MCF 10A (cell line): ENCODE results near the gene SPOCK1. TPM values are rescaled to one million over a fixed set of nuclear protein-coding genes. Genes with fewer than 3 reads are reported as not detected.

Source experiments
- BruUV-seq: library from RNA; stranded (reverse); fragments of 400-500 nt; replicated peaks from 2 replicates; lab custom pipeline; 2021; lab: Mats Ljungman, UMichigan
- CTCF ChIA-PET: fragments of 300-600 bp; sonication (Branson Sonifier 250); formaldehyde crosslinking; extraction: SDS; loops from one replicate; lab custom pipeline; 2021; ENCODE audit warnings: antibody characterized with exemption, inconsistent platforms; lab: Yijun Ruan, JAX
- POLR2A ChIA-PET: fragments of 300-600, 350-650 bp; sonication (Branson Sonifier 250); formaldehyde crosslinking; extraction: SDS; loops from one replicate; lab custom pipeline; 2020; ENCODE audit warnings: antibody characterized with exemption, inconsistent platforms; lab: Yijun Ruan, JAX
- DNase-seq: peaks from one replicate; pipeline ENCODE4 v3.0.0-alpha.2; 2018; ENCODE audit not compliant: unreplicated experiment
- H3K27ac Mint-ChIP-seq: one replicate; pipeline ENCODE4 v1.8.0; 2022; ENCODE audit warnings: mild to moderate bottlenecking, low read depth, mixed read lengths; ENCODE audit not compliant: unreplicated experiment
- H3K27me3 Mint-ChIP-seq: one replicate; pipeline ENCODE4 v1.8.0; 2022; ENCODE audit warnings: mixed read lengths; ENCODE audit not compliant: insufficient read depth, unreplicated experiment
- H3K36me3 Mint-ChIP-seq: one replicate; pipeline ENCODE4 v1.8.0; 2022; ENCODE audit warnings: mild to moderate bottlenecking, moderate library complexity, mixed read lengths; ENCODE audit not compliant: insufficient read depth, unreplicated experiment
- H3K4me1 Mint-ChIP-seq: one replicate; pipeline ENCODE4 v1.8.0; 2022; ENCODE audit warnings: mixed read lengths; ENCODE audit not compliant: insufficient read depth, unreplicated experiment
- H3K4me3 Mint-ChIP-seq: one replicate; pipeline ENCODE4 v1.8.0; 2022; ENCODE audit warnings: mild to moderate bottlenecking, moderate library complexity, mixed read lengths; ENCODE audit not compliant: unreplicated experiment
- H3K9me3 Mint-ChIP-seq: one replicate; pipeline ENCODE4 v1.8.0; 2022; ENCODE audit warnings: mixed read lengths; ENCODE audit not compliant: unreplicated experiment
- intact Hi-C: fragments of 100-400 bp; cut with micrococcal nuclease; formaldehyde crosslinking; loops from 2 replicates; pipeline ENCODE4 v1.14.1; 2022
- total RNA-seq: library from RNA; stranded (reverse); gene quantifications from 2 replicates; pipeline ENCODE4 v1.2.3, GENCODE V29; 2022
- TF ChIP-seq, protein P1 (sequence below): fragments of 200-600 bp; IDR thresholded peaks from one replicate; pipeline ENCODE4 v1.8.0; 2022; ENCODE audit warnings: antibody characterized with exemption, mild to moderate bottlenecking; ENCODE audit not compliant: unreplicated experiment

Gene SPOCK1
- total RNA-seq, 1 experiment from 2014 or later: 34.3 TPM

DNA sequence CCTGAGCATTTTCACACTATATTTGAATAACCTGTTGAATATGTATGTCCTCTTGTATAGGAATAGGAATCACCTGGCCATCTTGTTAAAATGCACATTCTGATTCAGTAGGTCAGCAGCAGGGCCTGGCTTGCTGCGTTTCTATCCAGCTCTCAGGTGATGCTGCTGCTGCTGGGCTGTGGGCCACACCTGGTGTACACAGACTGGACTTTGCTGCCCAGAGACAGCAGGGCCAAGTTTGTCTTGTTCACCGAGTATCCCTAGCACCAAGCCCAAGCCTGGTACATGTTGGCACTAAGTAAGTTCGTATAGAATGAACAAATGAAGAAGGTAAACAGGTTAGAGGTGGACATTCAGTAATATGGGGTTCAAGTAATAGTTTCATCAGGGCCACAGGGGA lies 151.3 kb downstream of the SPOCK1 start:
- H3K27ac Mint-ChIP-seq: no peak overlapping the region
- POLR2A ChIA-PET: no interaction called here
- H3K9me3 Mint-ChIP-seq: no peaks in the 10 kb centered on the region
- H3K36me3 Mint-ChIP-seq: no peaks in the 10 kb centered on the region
- no peak for DNase-seq
- BruUV-seq: no TSS peak
- no peaks in the 10 kb centered on the region for H3K27me3 Mint-ChIP-seq
- CTCF ChIA-PET: interaction anchor here (0.6 to 10.3 kb wide), 5 partner anchors 17 to 1133 kb away, joined by 3 to 105 read pairs (median 3); no protein-coding TSS in a partner anchor
- no peak overlapping the region for H3K4me3 Mint-ChIP-seq
- H3K4me1 Mint-ChIP-seq: peaks cover 1% of the 10 kb centered on the region
- TF ChIP-seq, protein P1, sequence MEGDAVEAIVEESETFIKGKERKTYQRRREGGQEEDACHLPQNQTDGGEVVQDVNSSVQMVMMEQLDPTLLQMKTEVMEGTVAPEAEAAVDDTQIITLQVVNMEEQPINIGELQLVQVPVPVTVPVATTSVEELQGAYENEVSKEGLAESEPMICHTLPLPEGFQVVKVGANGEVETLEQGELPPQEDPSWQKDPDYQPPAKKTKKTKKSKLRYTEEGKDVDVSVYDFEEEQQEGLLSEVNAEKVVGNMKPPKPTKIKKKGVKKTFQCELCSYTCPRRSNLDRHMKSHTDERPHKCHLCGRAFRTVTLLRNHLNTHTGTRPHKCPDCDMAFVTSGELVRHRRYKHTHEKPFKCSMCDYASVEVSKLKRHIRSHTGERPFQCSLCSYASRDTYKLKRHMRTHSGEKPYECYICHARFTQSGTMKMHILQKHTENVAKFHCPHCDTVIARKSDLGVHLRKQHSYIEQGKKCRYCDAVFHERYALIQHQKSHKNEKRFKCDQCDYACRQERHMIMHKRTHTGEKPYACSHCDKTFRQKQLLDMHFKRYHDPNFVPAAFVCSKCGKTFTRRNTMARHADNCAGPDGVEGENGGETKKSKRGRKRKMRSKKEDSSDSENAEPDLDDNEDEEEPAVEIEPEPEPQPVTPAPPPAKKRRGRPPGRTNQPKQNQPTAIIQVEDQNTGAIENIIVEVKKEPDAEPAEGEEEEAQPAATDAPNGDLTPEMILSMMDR: no peak
- intact Hi-C loops: no loop called here

- Mint-ChIP-seq H3K27ac (no peak overlapping the region), H3K4me1 (peaks cover 8% of the 10 kb centered on the region), H3K36me3 (no peaks in the 10 kb centered on the region), H3K27me3 (no peaks in the 10 kb centered on the region), H3K4me3 (no peak overlapping the region), H3K9me3 (no peaks in the 10 kb centered on the region)
- CTCF ChIA-PET: interaction anchor here (0.6 to 10.3 kb wide), 11 partner anchors 9 to 544 kb away, joined by 3 to 105 read pairs (median 5); partner anchors contain the start of gene SPOCK1
- no TSS peak for BruUV-seq
- intact Hi-C loops: no loop called here
- TF ChIP-seq, protein P1: no peak
- POLR2A ChIA-PET: interaction anchor here (0.7 kb wide), 1 partner anchor 1465 kb away, joined by 3 read pairs; no protein-coding TSS in a partner anchor
- DNase-seq: no peak
Observed at GRCh38 chr5:137346281-137346680, 152.8 kb downstream of the SPOCK1 start.

GRCh38 chr5:137345396-137345795 lies 153.7 kb downstream of the SPOCK1 start:
- Mint-ChIP-seq H3K9me3 (no peaks in the 10 kb centered on the region), H3K4me1 (peaks cover 8% of the 10 kb centered on the region)
- no peak for DNase-seq

DNA sequence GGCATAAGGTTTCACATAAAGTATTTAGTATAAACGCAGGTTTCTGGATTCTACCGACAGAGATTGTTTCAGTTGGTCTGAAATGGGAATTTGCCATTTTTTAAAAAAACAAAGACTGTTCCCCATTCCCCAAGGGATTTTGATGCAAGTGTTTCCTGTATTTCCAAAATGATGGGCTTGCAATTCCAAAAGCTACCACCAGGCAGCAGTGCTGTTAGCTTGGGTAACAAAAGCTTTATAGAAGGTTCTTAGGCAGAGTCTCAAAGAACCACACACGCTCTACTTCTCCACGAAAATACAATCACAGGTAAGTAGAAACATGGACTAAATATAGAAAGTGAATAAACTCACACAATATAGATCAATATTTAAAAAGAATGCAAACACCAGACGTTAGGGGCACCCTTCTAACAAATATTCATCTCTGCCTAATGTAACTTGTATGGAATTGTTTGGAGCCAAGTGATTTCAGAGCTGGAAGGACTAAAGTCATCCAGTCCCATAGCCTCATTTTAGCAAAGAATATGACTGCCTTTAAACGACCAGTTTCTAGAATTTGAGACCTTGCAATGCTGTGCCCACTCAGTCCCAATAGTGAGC lies 154.3 kb downstream of the SPOCK1 start:
- BruUV-seq: no TSS peak
- CTCF ChIA-PET: interaction anchor here (0.6 to 10.3 kb wide), 39 partner anchors 8 to 1811 kb away, joined by 3 to 105 read pairs (median 3); partner anchors contain the start of gene SPOCK1
- H3K36me3 Mint-ChIP-seq: no peaks in the 10 kb centered on the region
- TF ChIP-seq, protein P1: peak; percentile 94
- POLR2A ChIA-PET: interaction anchor here (0.8 kb wide), 1 partner anchor 154 kb away, joined by 5 read pairs; the partner anchor contains the start of gene SPOCK1
- no peak overlapping the region for H3K4me3 Mint-ChIP-seq
- intact Hi-C loops: loop anchor here (1.0 kb wide), 3 partner anchors 25 to 543 kb away; partner anchors contain the start of gene SPOCK1
- peaks cover 8% of the 10 kb centered on the region for H3K4me1 Mint-ChIP-seq
- DNase-seq: peak; percentile 78
- no peaks in the 10 kb centered on the region for H3K27me3 Mint-ChIP-seq
- H3K27ac Mint-ChIP-seq: no peak overlapping the region
- no peaks in the 10 kb centered on the region for H3K9me3 Mint-ChIP-seq

More at GRCh38 chr5:137345396-137345795, 153.7 kb downstream of the SPOCK1 start:
- no peaks in the 10 kb centered on the region for H3K36me3 Mint-ChIP-seq
- no peaks in the 10 kb centered on the region for H3K27me3 Mint-ChIP-seq
- no TSS peak for BruUV-seq
- ChIA-PET POLR2A (no interaction called here), CTCF (interaction anchor here (0.6 to 10.3 kb wide), 39 partner anchors 9 to 1811 kb away, joined by 3 to 105 read pairs (median 4); partner anchors contain the start of gene SPOCK1)
- H3K27ac Mint-ChIP-seq: no peak overlapping the region
- H3K4me3 Mint-ChIP-seq: no peak overlapping the region
- intact Hi-C loops: no loop called here
- TF ChIP-seq, protein P1: no peak
